Stimulated activated CD4-positive, alpha-beta T cell treated with anti-CD3 and anti-CD28 coated beads, Interleukin-1b, Interleukin-23, amount 100 ng/mL, for 4 hours (primary cell): ENCODE data around the gene HMGB2.

Experiments
- DNase-seq, 2 donors: peaks; one replicate each; pipeline ENCODE4 v3.0.0-alpha.2; 2020; ENCODE audit warnings: low read depth in 2 of 2

HMGB2 gene

GRCh38 chr4:173334891-173335752 lies 964 bp upstream of the HMGB2 start:
- DNase-seq: peak in 1 of 2 donors; percentile 12

GRCh38 chr4:173333658-173334084 lies 487 bp downstream of the HMGB2 start:
- DNase-seq: peak; percentile 18 to 30

GRCh38 chr4:173332963-173333657 lies 1.0 kb downstream of the HMGB2 start:
- DNase-seq: peak in 1 of 2 donors; percentile 15

GRCh38 chr4:173332021-173332487 lies 2.1 kb downstream of the HMGB2 start:
- DNase-seq: no peak

- no peak for DNase-seq
Measured at GRCh38 chr4:173330590-173330989, 3.6 kb downstream of the HMGB2 start.

- no peak for DNase-seq
Measured at GRCh38 chr4:173328236-173328901, 5.8 kb downstream of the HMGB2 start.

- DNase-seq: no peak
Measured at GRCh38 chr4:173325007-173325736, 9.0 kb downstream of the HMGB2 start.

- DNase-seq: no peak
Measured at GRCh38 chr4:173319696-173320095, 14.5 kb downstream of the HMGB2 start.

GRCh38 chr4:173318648-173319211 lies 15.4 kb downstream of the HMGB2 start:
- DNase-seq: no peak

GRCh38 chr4:173318240-173318639 lies 15.9 kb downstream of the HMGB2 start:
- DNase-seq: no peak

- DNase-seq: no peak
Measured at GRCh38 chr4:173317004-173317403, 17.2 kb downstream of the HMGB2 start.

- DNase-seq: no peak
Measured at GRCh38 chr4:173316060-173316459, 18.1 kb downstream of the HMGB2 start.

- DNase-seq: no peak
Measured at GRCh38 chr4:173314715-173315114, 19.4 kb downstream of the HMGB2 start.

- no peak for DNase-seq
Measured at GRCh38 chr4:173311368-173311767, 22.8 kb downstream of the HMGB2 start.

GRCh38 chr4:173307778-173308177 lies 26.4 kb downstream of the HMGB2 start:
- no peak for DNase-seq

GRCh38 chr4:173301518-173302201 lies 32.5 kb downstream of the HMGB2 start:
- peak in 1 of 2 donors; percentile 7 for DNase-seq

- DNase-seq: no peak
Measured at GRCh38 chr4:173294444-173294843, 39.7 kb downstream of the HMGB2 start.

- DNase-seq: no peak
Measured at GRCh38 chr4:173293663-173294062, 40.5 kb downstream of the HMGB2 start.

- DNase-seq: no peak
Measured at GRCh38 chr4:173291899-173292298, 42.3 kb downstream of the HMGB2 start.

- no peak for DNase-seq
Measured at GRCh38 chr4:173289353-173289727, 44.8 kb downstream of the HMGB2 start.
